Stimulated activated naive CD8-positive, alpha-beta T cell treated with anti-CD3 and anti-CD28 coated beads, Interleukin-15, amount 100 ng/mL, for 72 hours (primary cell): Measurements from ENCODE around the gene BMPR2.
"Not testable (repeated sequence)": the region's sequence is repeated elsewhere in the genome, so short reads cannot be mapped to it uniquely, and the experiment has no call there.

Experiments used
- ATAC-seq: fragments of 150-1000 bp; cut with Tn5 transposase; 2 replicates; pipeline ENCODE4 v1.10.0; 2021; ENCODE audit warnings: mild to moderate bottlenecking, moderate library complexity
- DNase-seq, 2 donors: peaks; one replicate each; pipeline ENCODE4 v3.0.0; 2021 to 2022
- H3K27ac Mint-ChIP-seq, 2 donors: one replicate each; pipeline ENCODE4 v1.8.0; 2022; ENCODE audit warnings: mild to moderate bottlenecking in 2 of 2, mixed read lengths in 2 of 2, moderate library complexity in 2 of 2
- H3K27me3 Mint-ChIP-seq: one replicate; pipeline ENCODE4 v1.8.0; 2022; ENCODE audit warnings: mixed read lengths
- H3K4me1 Mint-ChIP-seq: one replicate; pipeline ENCODE4 v1.8.0; 2022; ENCODE audit warnings: mild to moderate bottlenecking, mixed read lengths
- H3K4me3 Mint-ChIP-seq, 2 donors: one replicate each; pipeline ENCODE4 v1.8.0; 2022; ENCODE audit warnings: mild to moderate bottlenecking in 2 of 2, mixed read lengths in 2 of 2, moderate library complexity in 1 of 2
- H3K9me3 Mint-ChIP-seq, 2 donors: one replicate each; pipeline ENCODE4 v1.8.0; 2022; ENCODE audit warnings: mixed read lengths in 2 of 2

BMPR2 gene

GRCh38 chr2:202479090-202479489 is 103.0 kb downstream of the BMPR2 start:
- Mint-ChIP-seq H3K27me3 (no peaks in the 10 kb centered on the region), H3K4me1 (peaks cover 24% of the 10 kb centered on the region), H3K4me3 (no peak overlapping the region), H3K27ac (peak overlapping the region; percentile 37 to 69), H3K9me3 (peaks cover 0 to 4% of the 10 kb centered on the region in 2 donors)
- no peak for DNase-seq
- peak; percentile 69 for ATAC-seq

- H3K9me3 Mint-ChIP-seq = peaks cover 0 to 4% of the 10 kb centered on the region in 2 donors
- ATAC-seq (peak; percentile 50), DNase-seq (no peak)
- H3K27me3 Mint-ChIP-seq = no peaks in the 10 kb centered on the region
- peak overlapping the region; percentile 22 to 92 for H3K27ac Mint-ChIP-seq
- H3K4me1 Mint-ChIP-seq = peaks cover 24% of the 10 kb centered on the region
- peak overlapping the region; percentile 6 to 40 for H3K4me3 Mint-ChIP-seq
Observed at GRCh38 chr2:202479610-202480009, 103.5 kb downstream of the BMPR2 start.

- Mint-ChIP-seq H3K4me1 (no peaks in the 10 kb centered on the region), H3K27me3 (no peaks in the 10 kb centered on the region), H3K9me3 (no peaks in the 10 kb centered on the region), H3K27ac (no peak overlapping the region), H3K4me3 (no peak overlapping the region)
- DNase-seq = no peak
- ATAC-seq = no peak
Observed at GRCh38 chr2:202486351-202486750, 110.2 kb downstream of the BMPR2 start.

- Mint-ChIP-seq H3K4me3 (no peak overlapping the region), H3K4me1 (no peaks in the 10 kb centered on the region), H3K27me3 (no peaks in the 10 kb centered on the region), H3K9me3 (no peaks in the 10 kb centered on the region), H3K27ac (peak overlapping the region in 1 of 2 donors; percentile 2)
- ATAC-seq (no peak), DNase-seq (no peak)
Observed at GRCh38 chr2:202488671-202489070, 112.5 kb downstream of the BMPR2 start.

GRCh38 chr2:202490479-202490878 is 114.4 kb downstream of the BMPR2 start:
- Mint-ChIP-seq H3K27ac (no peak overlapping the region), H3K9me3 (no peaks in the 10 kb centered on the region), H3K4me3 (no peak overlapping the region), H3K4me1 (no peaks in the 10 kb centered on the region), H3K27me3 (no peaks in the 10 kb centered on the region)
- DNase-seq (no peak), ATAC-seq (no peak)

GRCh38 chr2:202491514-202491913 is 115.4 kb downstream of the BMPR2 start:
- Mint-ChIP-seq H3K4me3 (no peak overlapping the region), H3K27me3 (no peaks in the 10 kb centered on the region), H3K9me3 (no peaks in the 10 kb centered on the region), H3K4me1 (no peaks in the 10 kb centered on the region), H3K27ac (peak overlapping the region in 1 of 2 donors; percentile 57)
- ATAC-seq (no peak), DNase-seq (no peak)

GRCh38 chr2:202494300-202495229 is 118.4 kb downstream of the BMPR2 start:
- Mint-ChIP-seq H3K27ac (peak overlapping the region in 1 of 2 donors; percentile 0), H3K9me3 (no peaks in the 10 kb centered on the region), H3K4me1 (no peaks in the 10 kb centered on the region), H3K4me3 (no peak overlapping the region), H3K27me3 (no peaks in the 10 kb centered on the region)
- ATAC-seq (no peak), DNase-seq (no peak)

GRCh38 chr2:202495230-202495604 is 119.1 kb downstream of the BMPR2 start:
- no peak for ATAC-seq
- Mint-ChIP-seq H3K4me1 (no peaks in the 10 kb centered on the region), H3K27ac (no peak overlapping the region), H3K9me3 (no peaks in the 10 kb centered on the region), H3K27me3 (no peaks in the 10 kb centered on the region), H3K4me3 (no peak overlapping the region)
- DNase-seq = no peak

GRCh38 chr2:202496835-202497472 is 120.8 kb downstream of the BMPR2 start:
- H3K4me1 Mint-ChIP-seq, DNase-seq, H3K27me3 Mint-ChIP-seq, H3K9me3 Mint-ChIP-seq, H3K27ac Mint-ChIP-seq, H3K4me3 Mint-ChIP-seq, ATAC-seq: not testable (repeated sequence)

GRCh38 chr2:202497473-202497866 is 121.3 kb downstream of the BMPR2 start:
- DNase-seq, H3K4me1 Mint-ChIP-seq: not testable (repeated sequence)
- peak overlapping the region in 1 of 2 donors; percentile 38 for H3K27ac Mint-ChIP-seq

GRCh38 chr2:202499841-202500240 is 123.7 kb downstream of the BMPR2 start:
- not testable (repeated sequence) for H3K27me3 Mint-ChIP-seq, H3K27ac Mint-ChIP-seq, H3K4me3 Mint-ChIP-seq, H3K4me1 Mint-ChIP-seq, DNase-seq, H3K9me3 Mint-ChIP-seq, ATAC-seq

More at GRCh38 chr2:202497473-202497866, 121.3 kb downstream of the BMPR2 start:
- not testable (repeated sequence) for ATAC-seq, H3K9me3 Mint-ChIP-seq, H3K4me3 Mint-ChIP-seq, H3K27me3 Mint-ChIP-seq

GRCh38 chr2:202503276-202503675 is 127.1 kb downstream of the BMPR2 start:
- H3K27me3 Mint-ChIP-seq, H3K27ac Mint-ChIP-seq, ATAC-seq, H3K4me1 Mint-ChIP-seq, DNase-seq, H3K4me3 Mint-ChIP-seq, H3K9me3 Mint-ChIP-seq: not testable (repeated sequence)

- H3K27me3 Mint-ChIP-seq = no peaks in the 10 kb centered on the region
- H3K9me3 Mint-ChIP-seq = peaks cover 0 to 6% of the 10 kb centered on the region in 2 donors
- ATAC-seq (no peak), DNase-seq (no peak)
- H3K27ac Mint-ChIP-seq = no peak overlapping the region
- H3K4me1 Mint-ChIP-seq = no peaks in the 10 kb centered on the region
- H3K4me3 Mint-ChIP-seq = no peak overlapping the region
Observed at GRCh38 chr2:202508686-202509085, 132.6 kb downstream of the BMPR2 start.

- H3K27me3 Mint-ChIP-seq = no peaks in the 10 kb centered on the region
Observed at GRCh38 chr2:202510911-202511310, 134.8 kb downstream of the BMPR2 start.

GRCh38 chr2:202512176-202512575 is 136.0 kb downstream of the BMPR2 start:
- H3K27me3 Mint-ChIP-seq = no peaks in the 10 kb centered on the region
- H3K4me3 Mint-ChIP-seq = no peak overlapping the region
- ATAC-seq = no peak
- no peaks in the 10 kb centered on the region for H3K9me3 Mint-ChIP-seq
- no peaks in the 10 kb centered on the region for H3K4me1 Mint-ChIP-seq
- DNase-seq = no peak
- H3K27ac Mint-ChIP-seq = no peak overlapping the region

More at GRCh38 chr2:202510911-202511310, 134.8 kb downstream of the BMPR2 start:
- Mint-ChIP-seq H3K9me3 (no peaks in the 10 kb centered on the region), H3K4me1 (no peaks in the 10 kb centered on the region), H3K27ac (no peak overlapping the region), H3K4me3 (no peak overlapping the region)
- ATAC-seq = no peak
- no peak for DNase-seq

GRCh38 chr2:202514732-202515131 is 138.6 kb downstream of the BMPR2 start:
- no peak overlapping the region for H3K4me3 Mint-ChIP-seq
- no peaks in the 10 kb centered on the region for H3K27me3 Mint-ChIP-seq
- no peaks in the 10 kb centered on the region for H3K9me3 Mint-ChIP-seq
- no peak for ATAC-seq
- no peak overlapping the region for H3K27ac Mint-ChIP-seq
- no peak for DNase-seq
- H3K4me1 Mint-ChIP-seq = no peaks in the 10 kb centered on the region
